Transverse colon (tissue), 4 donors: ENCODE data around the gene ZNF628. TPM values are rescaled to one million over a fixed set of nuclear protein-coding genes. Genes with fewer than 3 reads are reported as not detected.
A peak's percentile ranks its signal among the peaks of the same experiment; 100 is the strongest.

Source experiments
- DNase-seq: peaks from one replicate; pipeline ENCODE4 v3.0.0-alpha.2; 2019
- H3K27ac ChIP-seq, 4 donors: fragments of 200-600 bp; sonication (generic); 2 replicates each; pipeline ENCODE4 v1.5.1; 2016 to 2018; ENCODE audit warnings: inconsistent platforms in 4 of 4
- H3K27me3 ChIP-seq: fragments of 200-600 bp; sonication (generic); 2 replicates; pipeline ENCODE4 v1.5.1; 2017; ENCODE audit warnings: inconsistent platforms
- H3K36me3 ChIP-seq, 4 donors: fragments of 200-600 bp; sonication (generic); 2 replicates each; pipeline ENCODE4 v1.5.1; 2017 to 2019; ENCODE audit warnings: inconsistent platforms in 4 of 4
- H3K4me1 ChIP-seq, 4 donors: fragments of 200-600 bp; sonication (generic); 2 replicates each; pipeline ENCODE4 v1.5.1; 2017 to 2020; ENCODE audit warnings: inconsistent platforms in 4 of 4
- H3K4me3 ChIP-seq, 4 donors: fragments of 200-600 bp; sonication (generic); 1 replicate in 1 of 4; 2 replicates in 3 of 4; pipeline versions ENCODE4 v1.5.1 to v1.6.1; 2017 to 2019; ENCODE audit warnings: inconsistent platforms in 4 of 4
- H3K9me3 ChIP-seq, 2 donors: fragments of 200-600 bp; sonication (generic); 2 replicates each; pipeline ENCODE4 v1.5.1; 2017 to 2019; ENCODE audit warnings: inconsistent platforms in 2 of 2
- EP300 ChIP-seq: sonication (generic); formaldehyde crosslinking; IDR thresholded peaks from one replicate; pipeline ENCODE4 v1.6.1; 2017; ENCODE audit warnings: antibody characterized with exemption, low read depth
- POLR2A ChIP-seq: fragments of 450-650 bp; IDR thresholded peaks from one replicate; pipeline ENCODE4 v1.6.1; 2016; ENCODE audit warnings: antibody characterized with exemption, mild to moderate bottlenecking, moderate library complexity
- POLR2AphosphoS5 ChIP-seq, 3 donors: sonication (generic); formaldehyde crosslinking; IDR thresholded peaks; one replicate each; pipeline ENCODE4 v1.6.1; 2016; ENCODE audit warnings: antibody characterized with exemption in 3 of 3
- WGBS, 2 donors: methylation state at CpG; one replicate each; pipeline ENCODE4 v1.1.5; 2018; ENCODE audit warnings: low coverage in 1 of 2; 5-methylcytosine and 5-hydroxymethylcytosine counted together
- in situ Hi-C, 4 donors: fragments of 200-750 bp; cut with MboI; loops; one replicate each; pipeline versions ENCODE4 v1.15.0 to v1.15.1; 2017; ENCODE audit warnings: low sequenced_read_pairs in 3 of 4, low pct_ligation_motif_present in 1 of 4, low pct_unique_long_range_greater_than_20kb in 1 of 4
- intact Hi-C: fragments of 100-400 bp; cut with DNase I; formaldehyde crosslinking; loops from one replicate; pipeline ENCODE4 v1.15.1; 2023; ENCODE audit warnings: low total_unique reads
- total RNA-seq, 4 donors: library from RNA; depleted of rRNA; stranded (reverse); fragments of >200 nt; gene quantifications; one replicate each; pipeline ENCODE4 v1.1.0, GENCODE V29; 2016
- TF ChIP-seq, protein P1 (sequence below), 5 experiments: fragments of 200-600 bp in 3 of 5; fragments of 450-650 bp in 2 of 5; sonication (generic) in 3 of 5; IDR thresholded peaks; 1 replicate in 2 of 5; 2 replicates in 3 of 5; pipeline ENCODE4 v1.5.1; 2016 to 2017; ENCODE audit warnings: antibody characterized with exemption in 5 of 5, inconsistent platforms in 3 of 5, mild to moderate bottlenecking in 2 of 5, moderate library complexity in 1 of 5

The ZNF628 gene
- total RNA-seq, 4 donors from 2014 or later: 5.9 to 7.6 (median 6.4) TPM

DNA sequence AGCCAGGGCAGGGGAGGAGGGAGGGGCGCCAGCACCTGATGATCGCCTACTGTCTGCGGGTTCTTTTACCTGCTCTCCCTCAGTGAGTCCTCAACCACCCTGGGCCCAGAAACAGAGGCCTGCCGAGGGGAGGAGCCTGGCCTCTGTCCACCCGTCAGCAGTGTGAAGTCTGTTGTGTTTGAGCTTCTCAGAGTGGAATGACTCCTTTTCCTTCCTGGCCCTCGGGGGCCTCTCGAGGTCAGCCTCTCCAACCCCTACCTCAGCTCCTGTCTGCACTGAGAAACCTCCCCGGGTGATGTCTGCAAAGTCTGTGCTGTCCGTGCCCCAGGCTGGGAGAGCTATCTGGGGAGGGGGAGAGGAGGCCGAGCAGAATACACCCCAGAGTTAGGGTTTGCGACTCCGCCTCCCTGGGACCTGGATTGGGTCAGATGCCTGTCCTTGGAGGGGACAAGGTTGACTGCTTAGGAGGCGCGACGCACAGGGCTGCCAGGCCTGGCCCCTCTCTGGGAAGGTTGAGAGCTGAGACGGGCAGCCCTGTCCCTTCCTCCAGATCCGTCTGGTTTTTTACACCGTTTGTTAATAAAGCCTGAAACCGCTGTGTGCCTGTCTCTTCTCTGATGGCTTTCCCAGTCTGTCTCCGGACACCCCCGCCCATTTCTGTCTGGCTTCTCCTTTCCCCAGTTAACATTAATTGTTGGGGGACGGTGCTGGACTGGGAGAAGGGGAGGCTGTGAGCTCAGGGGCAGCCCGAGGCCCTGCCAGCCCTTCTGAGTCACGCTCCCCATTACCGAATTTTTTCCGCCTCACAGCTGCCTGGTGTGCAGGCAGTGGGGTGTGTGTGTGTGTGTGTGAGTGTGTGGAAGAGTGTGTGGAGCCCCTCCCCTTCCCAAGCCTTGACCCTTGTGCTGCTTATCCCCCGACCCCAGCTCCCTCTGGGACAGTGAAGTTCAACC lies 10.8 kb downstream of the ZNF628 start:
- TF ChIP-seq EP300 (no peak), POLR2AphosphoS5 (IDR thresholded peaks at IDR 0.05) (peak; percentile 17 to 52 (median 39))
- peaks cover 18% of the 10 kb centered on the region for H3K27me3 ChIP-seq
- no peaks in the 10 kb centered on the region for H3K36me3 ChIP-seq
- 32 to 35% methylated on average over 10 to 27 of the region's 27 CpGs for WGBS, 2 donors
- peak overlapping the region; percentile 82 to 94 (median 88) for H3K27ac ChIP-seq
- no peak overlapping the region for H3K4me3 ChIP-seq
- H3K4me1 ChIP-seq: peaks cover 36 to 57% (median 47%) of the 10 kb centered on the region in 4 donors
- DNase-seq: peak; percentile 60
- intact Hi-C loops: no loop called here
- no peaks in the 10 kb centered on the region for H3K9me3 ChIP-seq
- in situ Hi-C loops: no loop called here

DNA sequence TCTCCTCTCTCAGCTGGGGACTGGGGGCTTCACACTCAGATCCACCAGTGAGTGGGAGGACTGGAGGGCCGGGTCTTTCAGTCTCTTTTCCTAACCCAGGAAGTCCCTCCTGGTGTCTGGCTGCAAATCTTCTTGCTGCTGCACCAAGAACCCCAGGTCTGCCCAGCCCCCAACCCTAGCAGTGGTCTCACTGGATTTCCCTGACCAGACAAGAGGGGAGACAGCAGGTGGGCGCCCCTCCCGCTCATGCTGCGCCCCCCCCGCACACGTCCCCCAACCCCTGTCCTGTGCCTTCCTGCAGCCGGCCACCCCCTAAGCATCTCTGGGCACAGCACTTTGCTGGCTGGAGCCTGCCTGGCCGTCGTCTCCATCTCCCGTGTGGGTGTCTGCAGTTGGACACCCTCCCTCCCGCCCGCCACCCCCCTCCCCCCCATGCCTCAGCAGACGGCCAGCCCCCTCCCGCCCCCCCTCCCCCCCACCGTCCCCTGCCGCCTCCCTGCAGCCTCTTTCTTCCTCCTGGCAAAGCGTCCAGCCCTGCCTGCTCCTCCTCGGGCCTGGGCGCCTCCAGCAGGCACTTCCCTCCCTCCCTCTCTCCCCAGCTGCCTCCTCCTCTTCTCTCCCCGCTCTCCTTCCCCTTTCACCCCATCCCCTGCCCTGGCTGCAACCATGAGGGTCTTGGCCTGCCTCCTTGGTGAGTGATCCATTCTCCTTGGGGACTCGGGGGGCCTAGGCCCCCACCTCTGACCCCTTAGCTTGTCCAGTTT lies 11.7 kb downstream of the ZNF628 start, which contains the start of gene SSC5D:
TSS of gene SSC5D (plus strand) at position 513 of the 764 bp plus-strand sequence. CDS start at position 667, 154 bp downstream.
- Histone ChIP-seq H3K4me1 (peaks cover 36 to 60% (median 47%) of the 10 kb centered on the region in 4 donors), H3K27me3 (peaks cover 22% of the 10 kb centered on the region), H3K36me3 (no peaks in the 10 kb centered on the region), H3K9me3 (no peaks in the 10 kb centered on the region), H3K4me3 (peak within 1 kb of the TSS in 3 of 4 donors; percentile 0 to 22 (median 16)), H3K27ac (peak within 1 kb of the TSS; percentile 82 to 94 (median 88))
- intact Hi-C loops: no loop called here
- TF ChIP-seq POLR2AphosphoS5 (IDR thresholded peaks at IDR 0.05) (no peak), EP300 (no peak), POLR2A (no peak)
- TF ChIP-seq, protein P1, sequence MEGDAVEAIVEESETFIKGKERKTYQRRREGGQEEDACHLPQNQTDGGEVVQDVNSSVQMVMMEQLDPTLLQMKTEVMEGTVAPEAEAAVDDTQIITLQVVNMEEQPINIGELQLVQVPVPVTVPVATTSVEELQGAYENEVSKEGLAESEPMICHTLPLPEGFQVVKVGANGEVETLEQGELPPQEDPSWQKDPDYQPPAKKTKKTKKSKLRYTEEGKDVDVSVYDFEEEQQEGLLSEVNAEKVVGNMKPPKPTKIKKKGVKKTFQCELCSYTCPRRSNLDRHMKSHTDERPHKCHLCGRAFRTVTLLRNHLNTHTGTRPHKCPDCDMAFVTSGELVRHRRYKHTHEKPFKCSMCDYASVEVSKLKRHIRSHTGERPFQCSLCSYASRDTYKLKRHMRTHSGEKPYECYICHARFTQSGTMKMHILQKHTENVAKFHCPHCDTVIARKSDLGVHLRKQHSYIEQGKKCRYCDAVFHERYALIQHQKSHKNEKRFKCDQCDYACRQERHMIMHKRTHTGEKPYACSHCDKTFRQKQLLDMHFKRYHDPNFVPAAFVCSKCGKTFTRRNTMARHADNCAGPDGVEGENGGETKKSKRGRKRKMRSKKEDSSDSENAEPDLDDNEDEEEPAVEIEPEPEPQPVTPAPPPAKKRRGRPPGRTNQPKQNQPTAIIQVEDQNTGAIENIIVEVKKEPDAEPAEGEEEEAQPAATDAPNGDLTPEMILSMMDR (IDR thresholded peaks at IDR 0.05): no peak
- DNase-seq: no peak
- 20 to 43% methylated on average over 1 to 16 of the region's 21 CpGs for WGBS, 2 donors
- in situ Hi-C loops: no loop called here

DNA sequence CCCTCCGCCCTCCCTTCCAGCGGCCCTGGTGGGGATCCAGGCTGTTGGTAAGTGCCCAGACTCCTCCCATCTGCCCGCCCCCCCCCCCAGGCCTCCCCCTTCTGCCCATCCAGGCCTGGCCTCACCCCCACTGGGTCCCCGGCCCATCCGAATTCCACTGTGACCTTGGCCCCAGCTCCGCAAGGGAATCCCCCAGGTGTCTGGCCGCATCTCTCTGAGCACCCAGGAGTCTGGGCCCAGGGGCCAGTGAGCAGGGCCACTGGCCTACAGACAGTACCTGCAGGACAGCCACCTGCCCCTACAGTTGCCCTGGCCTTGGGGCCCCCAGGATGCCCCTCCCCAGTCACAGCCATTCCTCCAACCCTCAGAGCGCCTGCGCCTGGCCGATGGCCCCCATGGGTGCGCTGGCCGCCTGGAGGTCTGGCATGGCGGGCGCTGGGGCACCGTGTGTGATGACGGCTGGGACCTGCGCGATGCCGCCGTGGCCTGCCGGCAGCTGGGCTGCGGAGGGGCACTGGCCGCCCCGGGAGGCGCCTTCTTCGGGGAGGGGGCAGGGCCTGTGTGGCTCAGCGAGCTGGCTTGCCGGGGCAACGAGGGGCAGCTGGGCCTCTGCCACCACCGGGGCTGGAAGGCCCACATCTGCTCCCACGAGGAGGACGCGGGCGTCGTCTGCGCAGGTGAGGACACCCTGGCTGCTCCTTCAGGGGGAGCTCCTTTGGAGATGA lies 12.7 kb downstream of the ZNF628 start:
- Histone ChIP-seq H3K27ac (peak overlapping the region; percentile 64 to 94 (median 88)), H3K4me1 (peaks cover 35 to 57% (median 43%) of the 10 kb centered on the region in 4 donors), H3K9me3 (no peaks in the 10 kb centered on the region), H3K4me3 (peak overlapping the region in 2 of 4 donors; percentile 0 to 16), H3K27me3 (peaks cover 28% of the 10 kb centered on the region), H3K36me3 (no peaks in the 10 kb centered on the region)
- TF ChIP-seq POLR2AphosphoS5 (IDR thresholded peaks at IDR 0.05): no peak
- no peak for TF ChIP-seq POLR2A
- TF ChIP-seq, protein P1 (IDR thresholded peaks at IDR 0.05): no peak
- no peak for TF ChIP-seq EP300
- DNase-seq: no peak
- in situ Hi-C loops (no loop called here), intact Hi-C loops (no loop called here)
- 66% methylated on average over 33 of the region's 36 CpGs; no CpG with 5 or more reads in 1 of the 2 donors for WGBS, 2 donors

DNA sequence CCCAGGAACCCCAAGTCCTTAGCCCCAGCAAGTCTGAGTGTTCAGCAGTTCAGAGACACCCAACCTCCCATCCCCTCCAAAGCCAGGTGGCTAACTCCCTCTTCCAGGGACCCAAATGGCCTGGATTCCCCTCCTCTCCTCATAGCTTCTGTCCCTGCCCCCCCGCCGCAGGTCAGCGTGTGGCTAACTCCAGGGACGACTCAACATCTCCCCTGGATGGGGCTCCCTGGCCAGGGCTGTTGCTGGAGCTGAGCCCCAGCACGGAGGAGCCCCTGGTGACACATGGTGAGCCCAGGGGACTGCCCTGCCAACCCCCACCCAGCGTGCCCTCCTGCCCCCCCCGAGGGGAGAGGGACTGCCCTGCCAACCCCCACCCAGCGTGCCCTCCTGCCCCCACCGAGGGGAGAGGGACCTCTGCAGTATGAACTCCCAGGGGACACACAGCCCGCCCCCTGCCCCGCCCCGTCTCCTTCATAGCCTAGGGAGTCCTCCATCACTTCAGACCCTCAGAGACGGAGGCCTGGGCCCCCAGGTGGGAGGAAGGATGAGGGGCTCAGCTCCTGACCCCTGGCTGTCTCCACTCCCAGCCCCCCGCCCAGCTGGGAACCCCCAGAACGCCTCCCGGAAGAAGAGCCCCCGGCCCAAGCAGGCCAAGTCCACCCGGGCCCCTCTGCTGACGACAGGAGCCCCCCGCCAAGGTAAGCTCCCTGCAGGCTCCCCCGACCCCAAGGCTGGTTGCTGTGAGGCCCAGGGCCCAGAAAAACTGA lies 13.5 kb downstream of the ZNF628 start:
- Histone ChIP-seq H3K4me1 (peaks cover 27 to 50% (median 37%) of the 10 kb centered on the region in 4 donors), H3K9me3 (no peaks in the 10 kb centered on the region)
- no peak for DNase-seq

More for the DNA sequence above, 13.5 kb downstream of the ZNF628 start:
- in situ Hi-C loops: loop anchor here in 1 of 4 donors (10.0 kb wide), 1 partner anchor 355 kb away; no protein-coding TSS in a partner anchor
- intact Hi-C loops: no loop called here
- WGBS, 2 donors: 47% methylated on average over 5 of the region's 21 CpGs; no CpG with 5 or more reads in 1 of the 2 donors
- Histone ChIP-seq H3K27ac (peak overlapping the region; percentile 64 to 94 (median 88)), H3K36me3 (no peaks in the 10 kb centered on the region), H3K27me3 (peaks cover 22% of the 10 kb centered on the region), H3K4me3 (peak overlapping the region in 2 of 4 donors; percentile 0 to 16)
- TF ChIP-seq, protein P1 (IDR thresholded peaks at IDR 0.05): no peak
- TF ChIP-seq EP300 (no peak), POLR2A (no peak), POLR2AphosphoS5 (IDR thresholded peaks at IDR 0.05) (no peak)
